ENCODE data around the gene CDK5RAP1.
"Not testable (repeated sequence)": the region's sequence is repeated elsewhere in the genome, so short reads cannot be mapped to it uniquely, and the experiment has no call there.

Gene CDK5RAP1

GRCh38 chr20:33442136-33443005, 41.1 kb upstream of the CDK5RAP1 start:
- H3K27ac ChIP-seq (ENCODE audit: low read depth, low read length), result no peak overlapping the region
- H3K9me3 ChIP-seq (ENCODE audit: insufficient read depth, low read length), result no peaks in the 10 kb centered on the region
- no peak overlapping the region for H2AFZ ChIP-seq (ENCODE audit: low read depth, low read length, severe bottlenecking)
- no peaks in the 10 kb centered on the region for H3K27me3 ChIP-seq (ENCODE audit: low read length)
- no peak overlapping the region for H3K9ac ChIP-seq (ENCODE audit: low read length)
- peaks cover 14% of the 10 kb centered on the region; the same call in 1 of the 2 replicates for H3F3A ChIP-seq (ENCODE audit: insufficient read depth)
- no peak overlapping the region for H3K4me3 ChIP-seq (ENCODE audit: insufficient read depth, low read length, poor library complexity, severe bottlenecking)
- H3K9me2 ChIP-seq (replicated peaks; ENCODE audit: insufficient read depth, low read length), result no peaks in the 10 kb centered on the region
- no peaks in the 10 kb centered on the region for H3K79me2 ChIP-seq (ENCODE audit: insufficient read depth, low read length)
- no peak for TF ChIP-seq EZH2phosphoT487 (conservative IDR thresholded peaks at IDR 0.05; ENCODE audit: low read length)
- TF ChIP-seq, protein P1, sequence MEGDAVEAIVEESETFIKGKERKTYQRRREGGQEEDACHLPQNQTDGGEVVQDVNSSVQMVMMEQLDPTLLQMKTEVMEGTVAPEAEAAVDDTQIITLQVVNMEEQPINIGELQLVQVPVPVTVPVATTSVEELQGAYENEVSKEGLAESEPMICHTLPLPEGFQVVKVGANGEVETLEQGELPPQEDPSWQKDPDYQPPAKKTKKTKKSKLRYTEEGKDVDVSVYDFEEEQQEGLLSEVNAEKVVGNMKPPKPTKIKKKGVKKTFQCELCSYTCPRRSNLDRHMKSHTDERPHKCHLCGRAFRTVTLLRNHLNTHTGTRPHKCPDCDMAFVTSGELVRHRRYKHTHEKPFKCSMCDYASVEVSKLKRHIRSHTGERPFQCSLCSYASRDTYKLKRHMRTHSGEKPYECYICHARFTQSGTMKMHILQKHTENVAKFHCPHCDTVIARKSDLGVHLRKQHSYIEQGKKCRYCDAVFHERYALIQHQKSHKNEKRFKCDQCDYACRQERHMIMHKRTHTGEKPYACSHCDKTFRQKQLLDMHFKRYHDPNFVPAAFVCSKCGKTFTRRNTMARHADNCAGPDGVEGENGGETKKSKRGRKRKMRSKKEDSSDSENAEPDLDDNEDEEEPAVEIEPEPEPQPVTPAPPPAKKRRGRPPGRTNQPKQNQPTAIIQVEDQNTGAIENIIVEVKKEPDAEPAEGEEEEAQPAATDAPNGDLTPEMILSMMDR (IDR thresholded peaks at IDR 0.05; ENCODE audit: insufficient read depth, low read length, poor library complexity, severe bottlenecking), result no peak
- peak overlapping the region; percentile 95 for H3K4me2 ChIP-seq (ENCODE audit: low read depth, low read length, poor library complexity, severe bottlenecking)
- no peaks in the 10 kb centered on the region for H3K36me3 ChIP-seq (ENCODE audit: low read length)
- H4K20me1 ChIP-seq (ENCODE audit: low read depth, low read length), result no peaks in the 10 kb centered on the region

DNA sequence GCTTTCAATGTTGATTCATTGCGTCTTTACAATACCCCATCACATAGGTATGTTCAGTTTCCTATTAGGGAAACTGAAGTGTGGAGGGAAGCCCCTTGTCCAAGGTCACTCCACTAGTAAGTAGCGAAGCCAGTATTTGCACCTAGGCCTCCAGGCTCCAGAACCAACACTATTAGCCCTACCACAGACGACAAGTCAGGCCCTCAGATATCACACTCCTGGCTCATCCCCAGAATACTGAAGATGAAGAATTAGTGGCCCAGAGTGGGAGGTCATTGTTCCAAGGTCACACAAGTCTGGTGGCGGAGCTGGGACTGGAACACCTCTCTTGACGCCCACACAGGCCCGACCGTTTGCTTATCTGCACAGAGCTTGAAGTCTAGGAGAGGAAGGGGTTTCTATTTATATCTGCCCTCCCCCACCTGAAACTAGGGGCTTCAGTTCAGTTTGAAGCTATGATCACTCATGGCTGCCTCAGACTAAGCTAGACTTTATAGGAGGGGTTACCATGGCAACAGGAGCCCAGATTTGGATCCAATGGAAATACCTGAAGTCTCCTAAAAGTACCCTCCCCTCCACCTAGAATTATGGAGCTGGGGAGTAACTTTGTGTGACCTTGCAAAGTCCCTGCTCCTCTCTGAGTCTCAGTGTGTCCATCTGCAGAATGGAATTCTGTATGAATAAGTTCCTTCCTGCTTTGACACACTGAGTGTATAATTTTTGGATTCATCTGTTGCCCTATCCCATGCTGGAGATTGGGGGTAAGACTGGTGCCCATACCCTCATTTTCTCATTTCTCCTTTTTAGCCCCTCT, 40.0 kb upstream of the CDK5RAP1 start:
- no peak overlapping the region for H2AFZ ChIP-seq (ENCODE audit: low read depth, low read length, severe bottlenecking)
- no peaks in the 10 kb centered on the region for H4K20me1 ChIP-seq (ENCODE audit: low read depth, low read length)
- H3K27ac ChIP-seq (ENCODE audit: low read depth, low read length), result no peak overlapping the region
- H3K9me2 ChIP-seq (replicated peaks; ENCODE audit: insufficient read depth, low read length), result no peaks in the 10 kb centered on the region
- TF ChIP-seq, protein P1 (IDR thresholded peaks at IDR 0.05; ENCODE audit: insufficient read depth, low read length, poor library complexity, severe bottlenecking), result no peak
- no peak for TF ChIP-seq EZH2phosphoT487 (conservative IDR thresholded peaks at IDR 0.05; ENCODE audit: low read length)
- no peaks in the 10 kb centered on the region for H3K36me3 ChIP-seq (ENCODE audit: low read length)
- H3K79me2 ChIP-seq (ENCODE audit: insufficient read depth, low read length), result no peaks in the 10 kb centered on the region
- no peak overlapping the region for H3K4me2 ChIP-seq (ENCODE audit: low read depth, low read length, poor library complexity, severe bottlenecking)
- H3F3A ChIP-seq (ENCODE audit: insufficient read depth), result peaks cover 14% of the 10 kb centered on the region; the same call in 1 of the 2 replicates
- no peaks in the 10 kb centered on the region for H3K9me3 ChIP-seq (ENCODE audit: insufficient read depth, low read length)
- no peak overlapping the region for H3K9ac ChIP-seq (ENCODE audit: low read length)
- H3K27me3 ChIP-seq (ENCODE audit: low read length), result no peaks in the 10 kb centered on the region
- no peak overlapping the region for H3K4me3 ChIP-seq (ENCODE audit: insufficient read depth, low read length, poor library complexity, severe bottlenecking)

DNA sequence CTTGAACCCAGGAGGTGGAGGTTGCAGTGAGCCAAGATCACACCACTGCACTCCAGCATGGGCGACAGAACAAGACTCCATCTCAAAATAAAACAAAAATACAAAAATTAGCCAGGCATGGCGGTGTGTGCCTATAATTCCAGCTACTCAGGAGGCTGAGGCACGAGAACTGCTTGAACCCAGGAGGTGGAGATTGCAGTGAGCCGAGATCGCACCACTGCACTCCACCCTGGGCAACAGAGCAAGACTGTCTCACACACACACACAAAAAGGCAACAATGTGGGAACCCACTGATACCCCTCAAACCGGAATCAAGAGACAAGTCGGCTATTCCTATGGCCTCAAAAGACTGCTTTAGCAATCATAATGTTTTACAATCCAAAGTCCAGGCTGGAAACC, 39.2 kb upstream of the CDK5RAP1 start:
- H3K27me3 ChIP-seq (ENCODE audit: low read length); H3K79me2 ChIP-seq (ENCODE audit: insufficient read depth, low read length); H3K9me3 ChIP-seq (ENCODE audit: insufficient read depth, low read length); H3K4me2 ChIP-seq (ENCODE audit: low read depth, low read length, poor library complexity, severe bottlenecking); H4K20me1 ChIP-seq (ENCODE audit: low read depth, low read length); H3K9ac ChIP-seq (ENCODE audit: low read length); H3K4me3 ChIP-seq (ENCODE audit: insufficient read depth, low read length, poor library complexity, severe bottlenecking); H3K36me3 ChIP-seq (ENCODE audit: low read length); H2AFZ ChIP-seq (ENCODE audit: low read depth, low read length, severe bottlenecking); H3K9me2 ChIP-seq (replicated peaks; ENCODE audit: insufficient read depth, low read length); H3K27ac ChIP-seq (ENCODE audit: low read depth, low read length): not testable (repeated sequence)
- H3F3A ChIP-seq (ENCODE audit: insufficient read depth), result peaks cover 14% of the 10 kb centered on the region; the same call in 1 of the 2 replicates

Data from SU-DHL-6 (cell line).